GM20431 (cell line): ENCODE results near the gene DNAAF5.

Experiments
- in situ Hi-C: fragments of 300-500 bp; cut with MseI, MboI; formaldehyde crosslinking; loops from one replicate; pipeline ENCODE4 v1.15.0; 2020; ENCODE audit warnings: low sequenced_read_pairs; ENCODE audit not compliant: unreplicated experiment

The DNAAF5 gene

DNA sequence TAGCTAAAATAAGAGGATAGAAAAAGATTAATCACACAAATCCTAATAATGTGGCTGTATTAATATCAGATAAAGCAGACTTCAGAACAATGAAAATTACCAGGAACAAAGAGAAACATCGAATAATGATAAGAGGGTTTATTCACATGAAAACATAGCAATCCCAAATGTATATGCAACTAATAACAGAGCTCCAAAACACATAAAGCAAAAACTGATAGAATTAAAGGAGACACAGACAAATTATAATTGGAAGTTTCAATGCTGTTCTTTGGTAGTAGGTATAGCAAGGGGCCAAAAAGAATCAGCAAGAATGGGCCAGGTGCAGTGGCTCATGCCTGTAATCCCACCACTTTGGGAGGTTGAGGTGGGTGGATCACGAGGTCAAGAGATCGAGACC, 23.4 kb upstream of the DNAAF5 start:
- in situ Hi-C loops, result no loop called here

DNA sequence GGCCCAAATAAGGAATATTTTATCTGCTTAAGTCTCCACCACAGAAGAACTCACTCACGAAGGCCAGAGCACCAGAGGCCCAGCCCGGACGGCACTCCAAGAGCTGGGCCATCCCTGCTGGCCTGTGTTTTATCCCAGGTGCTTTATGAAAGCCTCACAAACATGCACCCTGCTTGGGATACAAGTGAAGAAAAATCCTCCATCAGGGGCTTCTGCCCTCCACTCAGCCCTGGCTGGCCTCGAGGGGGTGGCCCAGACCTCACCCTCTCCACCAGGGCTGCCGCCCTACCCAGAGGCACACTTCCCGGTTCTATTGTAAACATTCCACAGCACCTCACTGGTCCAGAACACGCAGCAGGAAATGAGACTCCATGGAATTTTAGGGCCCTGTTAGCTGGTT, 19.8 kb upstream of the DNAAF5 start:
- in situ Hi-C loops, result no loop called here

DNA sequence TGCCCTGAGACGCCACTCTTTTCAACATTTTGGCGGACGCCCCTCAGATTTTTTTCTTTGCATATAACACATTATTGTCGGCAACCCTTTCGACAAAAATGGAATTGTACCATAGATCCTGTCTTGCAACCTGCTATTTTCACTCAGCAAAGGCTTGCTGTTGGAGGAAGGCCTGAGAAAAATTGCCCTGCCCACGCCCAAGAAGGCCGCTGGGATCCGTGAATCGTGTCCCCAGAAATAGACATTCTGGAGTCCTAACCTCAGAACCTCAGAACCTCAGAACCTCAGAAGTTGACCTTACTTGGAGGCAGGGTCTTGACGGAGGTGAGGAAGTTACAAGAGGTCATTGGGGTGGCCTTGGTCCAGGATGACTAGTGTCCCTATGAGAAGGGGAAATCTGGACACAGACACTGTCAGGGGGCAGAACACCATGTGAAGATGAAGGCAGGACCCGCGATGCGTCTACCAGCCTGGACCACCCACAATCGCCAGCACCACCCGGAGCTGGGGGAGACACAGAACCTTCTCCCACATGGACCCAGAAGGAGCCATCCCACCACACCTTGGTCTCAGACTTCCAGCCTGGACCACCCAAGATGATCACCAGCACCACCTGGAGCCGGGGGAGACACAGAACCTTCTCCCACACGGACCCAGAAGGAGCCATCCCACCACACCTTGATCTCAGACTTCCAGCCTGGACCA, 19.1 kb upstream of the DNAAF5 start:
- in situ Hi-C loops, result no loop called here

DNA sequence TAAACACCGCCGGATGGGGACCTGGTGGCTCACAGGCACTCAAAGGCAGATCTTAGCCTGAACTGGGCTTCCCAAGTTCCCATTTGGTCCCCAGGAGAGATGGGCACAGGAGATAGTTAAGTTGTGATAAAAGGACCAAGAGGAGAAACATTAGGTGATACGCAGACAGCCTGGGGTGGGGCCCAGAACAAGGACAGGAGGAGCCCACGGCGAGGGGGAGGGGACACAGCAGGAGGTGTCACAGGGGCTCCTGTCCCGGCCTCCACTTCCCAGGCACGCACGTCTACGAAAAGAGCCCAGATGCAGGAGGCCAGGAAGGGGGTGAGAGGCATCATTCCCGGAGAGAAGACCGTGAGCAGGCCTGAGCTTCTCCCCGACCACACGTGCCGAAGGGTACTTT, 16.3 kb upstream of the DNAAF5 start:
- in situ Hi-C loops, result no loop called here

DNA sequence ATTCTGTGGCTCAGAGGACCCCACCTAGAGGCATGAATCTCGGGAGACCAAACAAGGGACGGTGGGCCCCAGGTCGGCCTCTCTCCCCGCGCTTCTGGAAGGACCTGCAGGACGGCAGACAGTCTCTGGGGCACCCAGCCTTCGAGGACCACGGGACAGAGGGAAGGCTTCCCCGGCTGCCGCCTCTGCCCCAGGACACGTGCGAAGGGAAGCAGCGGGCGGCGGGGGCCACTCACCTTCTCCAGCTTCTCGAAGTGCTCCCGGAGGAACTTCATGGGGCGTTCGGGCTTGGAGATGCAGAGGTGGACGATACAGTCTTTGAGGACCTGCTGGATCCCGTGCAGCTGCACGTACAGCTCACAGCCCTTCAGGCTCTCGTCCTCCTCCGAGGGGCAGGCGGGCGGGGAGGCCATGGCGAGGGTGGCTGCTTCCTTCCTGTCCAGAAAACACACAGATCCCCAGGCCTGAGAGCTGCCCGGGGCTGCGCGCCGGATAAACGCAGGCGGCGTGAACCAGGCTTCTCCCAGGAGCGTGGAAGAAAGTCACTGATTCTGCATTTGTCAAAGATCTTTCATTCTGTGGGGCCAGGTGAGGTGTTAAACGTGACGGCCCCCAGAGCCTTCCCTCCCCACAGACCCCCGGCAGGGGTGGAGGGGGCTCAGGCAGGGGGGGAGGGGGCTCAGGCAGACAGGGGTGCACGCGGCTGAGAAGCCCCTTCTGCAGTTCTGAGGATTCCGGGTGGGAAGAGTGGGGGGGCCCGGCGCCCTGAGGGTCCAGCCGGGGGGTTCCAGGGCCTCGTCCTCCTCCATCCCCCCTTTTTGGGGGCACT, 15.2 kb upstream of the DNAAF5 start:
- in situ Hi-C loops, result no loop called here

DNA sequence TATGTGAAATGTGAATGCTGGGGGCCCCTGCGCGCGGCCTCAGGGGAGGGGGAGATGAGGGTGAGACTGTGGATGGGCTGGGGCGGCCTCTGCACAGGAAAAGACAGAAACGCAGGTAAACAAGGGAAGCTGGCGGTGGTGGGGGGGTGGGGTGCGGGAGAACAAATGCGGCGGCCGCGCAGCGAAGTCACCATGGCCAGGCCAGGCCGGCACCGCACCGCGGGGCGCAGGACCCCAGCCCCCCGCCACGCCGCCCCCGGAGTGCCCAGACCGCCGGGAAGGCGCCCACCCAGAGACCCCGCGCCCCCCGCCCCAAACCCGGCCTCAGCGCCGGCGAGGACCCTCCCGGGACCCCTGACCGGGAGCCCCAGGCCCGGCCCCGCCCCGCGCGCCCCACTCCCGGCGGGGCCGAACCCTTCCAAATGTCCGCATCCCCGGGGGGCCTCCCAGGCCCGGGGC, 14.5 kb upstream of the DNAAF5 start:
- in situ Hi-C loops, result no loop called here

DNA sequence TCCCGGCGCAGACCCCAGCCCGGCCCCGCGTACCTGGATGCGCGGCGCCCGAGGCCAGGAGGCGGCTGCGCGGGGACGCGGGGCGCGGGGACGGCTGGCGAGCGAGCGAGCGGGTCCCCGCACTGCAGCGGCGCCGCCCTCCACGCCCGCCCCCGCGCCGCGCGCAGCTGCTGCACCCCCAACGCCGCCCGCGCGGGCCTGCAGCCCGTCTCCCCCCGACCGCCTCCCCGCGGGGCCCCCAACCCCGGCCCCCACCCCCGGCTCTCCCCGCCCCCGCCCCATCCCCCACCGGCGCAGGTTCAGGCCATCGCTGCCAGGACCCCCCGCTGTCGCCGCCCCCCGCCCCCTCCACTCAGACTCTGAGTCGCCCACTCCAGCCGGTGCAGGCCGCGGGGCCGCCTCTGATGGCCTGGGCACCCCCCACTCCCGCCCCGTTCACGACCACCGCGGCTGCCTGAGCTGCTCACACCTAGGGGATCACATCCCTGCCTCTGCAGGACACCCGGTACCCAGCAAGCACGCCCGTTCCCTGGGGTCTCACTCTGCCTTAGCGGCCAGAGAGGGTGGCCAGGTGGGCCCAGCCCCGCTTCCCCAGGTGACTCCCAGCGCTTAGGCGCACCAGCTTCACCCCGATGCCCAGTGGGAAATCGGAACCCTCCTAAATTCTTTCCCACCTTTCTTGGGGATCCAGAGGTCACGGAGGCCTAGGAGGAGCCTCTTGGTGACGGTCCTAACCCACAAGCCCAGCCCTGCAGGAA, 13.9 kb upstream of the DNAAF5 start:
- in situ Hi-C loops, result no loop called here

DNA sequence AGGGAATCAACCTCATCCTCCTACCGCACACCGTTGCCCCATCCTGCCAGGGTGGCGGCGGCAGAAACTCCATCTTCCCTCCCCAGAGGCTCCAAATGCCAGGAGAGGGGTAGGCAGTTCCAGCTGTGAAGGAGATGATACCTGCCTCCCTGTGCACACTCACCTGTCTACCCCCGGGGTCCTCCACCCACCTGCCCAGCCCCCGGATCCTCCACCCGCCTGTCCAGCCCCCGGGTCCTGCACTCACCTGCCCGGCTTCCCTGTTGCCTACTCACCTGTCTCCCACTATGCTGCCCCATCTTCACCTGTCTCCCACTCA, 13.4 kb upstream of the DNAAF5 start:
- in situ Hi-C loops, result no loop called here

DNA sequence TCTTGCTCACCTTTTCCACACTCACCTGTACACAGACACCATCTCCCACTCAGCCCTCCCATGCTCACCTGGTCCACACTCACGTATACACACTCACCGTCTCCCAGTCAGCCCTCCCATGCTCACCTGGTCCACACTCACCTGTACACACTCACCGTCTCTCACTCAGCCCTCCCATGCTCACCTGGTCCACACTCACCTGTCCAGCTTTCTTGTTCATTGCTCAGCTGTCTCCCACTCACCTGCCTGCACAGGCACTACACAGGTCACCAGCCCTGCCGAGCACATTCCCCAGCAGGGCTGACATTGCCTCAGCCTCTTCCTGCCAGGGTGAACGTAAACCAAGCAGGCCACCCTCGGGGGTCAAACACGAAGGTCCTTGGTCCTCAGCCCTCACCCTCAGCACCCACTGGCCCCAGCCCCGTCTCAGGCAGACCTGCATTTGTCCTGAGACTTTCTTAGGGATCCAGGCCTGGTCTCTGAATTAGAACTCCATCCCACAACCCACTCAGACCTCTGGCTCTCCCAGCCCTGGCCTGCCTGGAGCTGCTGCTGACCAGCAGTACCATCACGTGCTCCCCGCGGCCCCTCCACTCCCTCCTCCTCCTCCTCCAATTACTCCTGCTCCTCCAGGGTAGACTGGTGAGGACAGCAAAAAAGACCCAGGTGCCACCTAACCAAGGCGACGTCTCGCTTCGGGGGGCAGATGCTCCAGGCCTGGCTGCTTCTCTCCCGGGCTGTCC, 12.8 kb upstream of the DNAAF5 start:
- in situ Hi-C loops, result no loop called here

DNA sequence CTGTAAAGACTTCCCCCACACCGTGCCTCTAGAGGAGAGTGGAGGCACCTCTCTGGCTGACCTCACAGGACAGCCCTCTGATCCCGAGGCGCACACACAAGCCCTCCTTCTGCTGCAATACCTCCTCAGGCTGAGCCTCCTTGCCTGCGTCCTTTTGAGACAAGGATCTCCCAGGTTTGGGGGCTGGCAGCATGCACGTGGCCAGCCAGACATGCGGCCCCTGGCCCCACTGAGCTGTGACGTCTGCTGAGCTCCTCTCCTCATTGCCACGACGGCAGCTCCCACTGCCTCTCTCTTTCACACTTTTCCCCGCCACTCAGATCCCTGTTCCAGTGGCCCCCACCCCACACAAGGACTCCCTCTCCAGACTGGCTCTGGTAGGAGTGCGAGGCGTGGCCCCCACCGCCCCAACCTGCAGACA, 12.2 kb upstream of the DNAAF5 start:
- in situ Hi-C loops, result no loop called here

DNA sequence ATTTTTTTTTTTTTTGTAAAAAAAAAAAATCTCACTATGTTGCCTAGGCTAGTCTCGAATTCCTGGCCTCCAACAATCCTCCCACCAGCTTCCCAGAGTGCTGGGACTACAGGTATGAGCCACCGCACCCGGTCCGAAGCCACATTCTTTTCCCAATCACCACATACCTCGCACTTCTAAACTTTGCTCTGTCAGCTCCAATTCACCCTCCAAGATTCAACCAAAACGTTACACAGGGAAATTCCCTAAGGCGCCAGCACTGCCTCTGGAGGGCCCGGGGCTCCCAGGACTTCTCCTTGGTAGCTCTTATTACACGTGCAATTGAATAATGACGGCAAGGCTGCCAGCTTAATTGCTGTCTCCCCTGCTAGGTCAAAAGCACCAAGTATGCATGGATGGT, 10.3 kb upstream of the DNAAF5 start:
- in situ Hi-C loops, result no loop called here

DNA sequence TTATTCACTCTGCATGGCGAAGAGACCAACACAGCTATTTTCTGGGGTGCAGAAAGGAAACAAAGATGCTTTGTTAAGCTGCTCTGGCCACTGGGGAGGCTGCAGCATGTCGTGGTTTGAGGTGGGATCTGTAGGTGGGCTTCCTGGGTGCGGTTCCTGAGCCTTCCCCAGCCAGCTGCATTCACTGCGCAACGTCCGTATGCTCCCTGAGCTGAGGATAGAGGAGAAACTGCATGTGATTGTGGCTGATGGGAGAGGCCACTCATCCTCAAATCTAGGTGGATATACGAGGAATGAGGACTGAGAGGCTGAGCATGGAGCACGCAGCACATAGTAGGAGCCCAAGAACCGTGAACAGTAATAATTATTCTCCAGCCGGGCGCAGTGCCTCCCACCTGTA, 9.9 kb upstream of the DNAAF5 start:
- in situ Hi-C loops, result no loop called here

DNA sequence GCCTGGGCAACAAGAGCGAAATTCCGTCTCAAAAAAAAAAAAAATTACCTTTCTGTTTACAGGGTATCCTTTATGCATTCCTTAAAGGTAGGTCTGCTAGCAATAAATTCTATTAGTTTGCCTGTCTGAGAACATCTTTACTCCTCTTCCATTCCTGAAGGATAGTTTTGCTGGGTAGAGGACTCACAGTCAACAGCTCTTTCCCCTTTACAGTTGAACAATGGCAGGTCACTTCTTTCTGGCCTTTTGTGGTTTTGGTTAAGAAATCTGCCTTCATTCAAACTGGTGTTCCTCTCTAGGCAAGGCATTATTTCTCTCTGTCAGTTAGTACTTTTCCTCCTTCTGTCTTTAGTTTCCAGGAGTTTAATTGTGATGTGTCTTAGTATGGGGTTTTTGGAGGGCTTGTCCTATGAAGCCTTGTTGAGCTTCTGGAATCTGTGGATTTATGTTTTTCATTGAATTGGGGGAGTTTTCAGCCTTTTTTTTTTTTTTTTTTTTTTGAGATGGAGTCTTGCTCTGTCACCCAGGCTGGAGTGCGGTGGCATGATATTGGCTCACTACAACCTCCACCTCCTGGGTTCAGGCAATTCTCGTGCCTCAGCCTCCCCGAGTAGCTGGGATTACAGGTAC, 4.8 kb upstream of the DNAAF5 start:
- in situ Hi-C loops, result no loop called here

DNA sequence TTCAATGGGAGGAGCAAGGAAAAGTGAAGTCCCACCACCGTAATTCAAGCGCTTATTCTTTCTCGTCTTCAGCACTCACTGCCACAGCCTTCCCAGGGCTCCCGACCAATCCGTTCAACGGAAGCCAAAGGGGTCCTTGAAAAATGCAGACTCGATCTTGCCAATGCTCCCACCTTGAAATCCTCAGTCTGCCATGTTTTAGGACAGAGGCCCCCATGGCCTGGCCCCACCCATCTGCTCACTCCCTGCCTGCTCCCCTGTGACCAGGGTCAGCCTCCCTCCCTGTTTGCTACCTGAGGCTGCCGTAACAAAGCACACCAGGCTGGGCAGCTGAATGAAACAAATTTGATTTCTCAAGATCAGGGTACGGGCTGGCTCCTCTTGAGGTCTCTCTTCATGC, 3.0 kb upstream of the DNAAF5 start:
- in situ Hi-C loops, result no loop called here

DNA sequence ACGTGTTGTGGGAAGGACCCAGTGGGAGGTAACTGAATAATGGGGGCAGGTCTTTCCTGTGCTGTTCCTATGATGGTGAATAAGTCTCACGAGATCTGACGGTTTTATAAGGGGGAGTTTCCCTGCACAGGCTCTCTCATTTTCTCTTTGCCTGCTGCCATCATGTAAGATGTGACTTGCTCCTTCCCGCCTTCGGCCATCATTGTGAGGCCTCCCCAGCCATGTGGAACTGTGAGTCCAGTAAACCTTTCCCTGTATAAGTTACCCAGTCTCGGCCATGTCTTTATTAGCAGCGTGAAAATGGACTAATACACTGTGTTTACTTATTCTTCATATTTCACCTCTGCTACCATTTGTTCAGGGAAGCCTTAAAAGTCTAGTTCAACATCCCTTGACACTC, 2.2 kb upstream of the DNAAF5 start:
- in situ Hi-C loops, result no loop called here

DNA sequence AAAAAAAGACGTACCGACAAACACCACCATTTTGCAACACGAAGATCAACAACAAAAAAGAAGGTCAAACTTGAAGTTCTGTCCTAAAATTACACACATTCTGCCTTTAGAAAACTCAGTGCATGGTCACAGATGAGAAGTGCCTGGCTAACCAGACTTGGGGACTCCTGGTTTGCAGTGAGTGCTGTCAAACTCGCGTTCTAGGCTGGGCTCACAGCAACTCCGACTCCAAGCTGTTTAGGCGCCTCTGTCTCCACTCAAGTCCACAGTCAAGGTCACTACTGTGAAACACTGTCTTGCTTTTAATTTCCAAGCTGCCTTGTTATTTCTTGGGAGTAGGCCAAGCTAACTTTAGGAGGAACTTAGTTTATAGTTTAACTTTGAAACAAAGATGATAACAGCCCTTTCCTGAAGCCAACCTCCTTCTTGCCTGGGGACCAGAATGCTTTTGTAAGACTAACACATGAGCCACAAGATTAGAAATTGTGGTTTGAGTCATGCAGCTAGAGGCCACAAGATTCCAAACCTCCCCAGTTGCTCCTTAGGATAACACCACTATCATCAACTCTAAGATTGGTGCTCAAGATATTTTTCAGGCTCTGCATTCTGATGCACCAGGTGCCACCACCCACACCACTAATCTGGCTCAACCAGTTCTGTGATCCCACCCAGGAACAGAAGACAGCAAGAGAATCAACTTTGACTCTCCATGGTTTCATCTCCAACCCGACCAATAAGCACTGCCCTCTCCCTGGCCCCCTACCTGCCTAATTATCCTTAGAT, 1.1 kb upstream of the DNAAF5 start:
- in situ Hi-C loops, result no loop called here

DNA sequence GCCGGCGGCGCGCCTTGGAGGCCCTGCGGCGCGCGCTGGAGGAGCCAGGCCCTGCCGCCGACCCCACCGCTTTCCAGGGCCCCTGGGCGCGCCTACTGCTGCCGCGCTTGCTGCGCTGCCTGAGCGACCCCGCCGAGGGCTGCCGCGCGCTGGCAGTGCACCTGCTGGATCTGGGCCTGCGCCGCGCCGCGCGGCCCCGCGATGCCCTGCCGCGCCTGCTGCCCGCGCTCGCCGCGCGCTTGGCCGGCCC, 280 bp downstream of the DNAAF5 start:
- in situ Hi-C loops, result no loop called here

DNA sequence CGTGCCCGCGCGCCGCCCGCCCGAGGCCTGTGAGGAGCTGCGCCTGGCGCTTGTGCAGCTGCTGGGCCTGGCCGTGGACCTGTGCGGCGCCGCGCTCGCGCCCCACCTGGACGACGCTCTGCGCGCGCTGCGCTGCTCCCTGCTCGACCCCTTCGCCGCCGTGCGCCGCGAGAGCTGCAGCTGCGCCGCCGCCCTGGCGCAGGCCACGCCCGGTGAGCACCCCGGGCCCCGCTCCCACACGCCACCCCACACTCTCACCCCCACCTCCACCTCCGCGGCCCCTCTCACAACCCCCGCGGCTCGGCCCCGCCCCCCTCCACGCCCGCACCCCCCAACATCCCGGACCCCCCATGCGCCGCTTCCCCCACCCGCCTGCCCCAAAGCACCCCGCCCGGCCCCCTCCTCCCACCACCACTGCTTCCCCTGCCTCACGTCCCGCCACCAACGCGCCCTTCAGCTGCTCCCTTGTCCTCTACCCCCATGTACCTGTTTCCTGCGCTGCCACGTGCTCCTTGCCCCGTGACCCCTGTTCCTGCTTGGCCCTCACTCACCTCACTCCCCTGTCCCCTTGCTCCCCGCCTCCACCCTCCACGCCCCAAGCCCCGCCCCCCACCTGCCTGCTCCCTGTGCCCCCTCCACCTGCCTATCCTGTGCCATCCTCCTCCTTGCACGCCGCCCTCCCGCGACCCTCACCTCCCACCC, 756 bp downstream of the DNAAF5 start, which contains the start of gene PRKAR1B:
Gene PRKAR1B (minus strand): TSS at position 178 of the 702 bp plus-strand sequence. CDS start 15,776 bp downstream, outside the sequence.
- in situ Hi-C loops, result no loop called here
